IMR-90 (cell line): ENCODE measurements around the gene SSH2. TPM values are rescaled to one million over a fixed set of nuclear protein-coding genes. Genes with fewer than 3 reads are reported as not detected.

Experiments used
- ATAC-seq: fragments of 200-7000 bp; cut with Tn5 transposase; 2 replicates; pipeline ENCODE4 v1.9.1; 2020; ENCODE audit warnings: low read depth, mild to moderate bottlenecking, moderate library complexity
- BruUV-seq: library from RNA; stranded (reverse); fragments of 400-500 nt; replicated peaks from 2 replicates; lab custom pipeline; 2021; lab: Mats Ljungman, UMichigan
- CTCF ChIA-PET: fragments of 300-600 bp; formaldehyde crosslinking; extraction: SDS; loops from one replicate; lab custom pipeline; 2021; ENCODE audit warnings: antibody characterized with exemption; lab: Yijun Ruan, JAX
- POLR2A ChIA-PET: fragments of 300-600 bp; sonication (Branson Sonifier 250); formaldehyde crosslinking; loops from one replicate; lab custom pipeline; 2022; ENCODE audit warnings: antibody characterized with exemption; ENCODE audit not compliant: unreplicated experiment; lab: Charles Lee
- DNase-seq: peaks from one replicate; pipeline ENCODE4 v3.0.0; 2013
- H2AFZ ChIP-seq: replicated peaks from 2 replicates; pipeline ENCODE3; 2013; ENCODE audit warnings: low read length, mild to moderate bottlenecking; ENCODE audit not compliant: poor library complexity
- H2AK5ac ChIP-seq: 2 replicates; pipeline ENCODE4 v1.6.1; 2013; ENCODE audit warnings: low read depth, low read length, inconsistent platforms
- H2AK9ac ChIP-seq: replicated peaks from 2 replicates; pipeline ENCODE3; 2013; ENCODE audit warnings: mild to moderate bottlenecking, low read depth, low read length, moderate library complexity; ENCODE audit not compliant: poor library complexity
- H2BK120ac ChIP-seq: 2 replicates; pipeline ENCODE4 v1.6.1; 2013; ENCODE audit warnings: low read depth, low read length, inconsistent platforms
- H2BK15ac ChIP-seq: 3 replicates; pipeline ENCODE4 v1.6.1; 2013; ENCODE audit warnings: low read depth, low read length, inconsistent platforms
- H2BK20ac ChIP-seq: 2 replicates; pipeline ENCODE4 v1.6.1; 2013; ENCODE audit warnings: low read depth, mild to moderate bottlenecking, inconsistent platforms, low read length, moderate library complexity
- H2BK5ac ChIP-seq: 2 replicates; pipeline ENCODE4 v1.6.1; 2013; ENCODE audit warnings: mild to moderate bottlenecking, low read depth, low read length, inconsistent platforms; ENCODE audit not compliant: poor library complexity, severe bottlenecking
- H3K14ac ChIP-seq: replicated peaks from 2 replicates; pipeline ENCODE4 v1.6.1; 2013; ENCODE audit warnings: low read depth, low read length, inconsistent platforms
- H3K18ac ChIP-seq: 2 replicates; pipeline ENCODE4 v1.6.1; 2013; ENCODE audit warnings: low read depth, low read length, control low read depth
- H3K23ac ChIP-seq: 2 replicates; pipeline ENCODE4 v1.6.1; 2013; ENCODE audit warnings: low read depth, low read length, inconsistent platforms
- H3K27ac ChIP-seq: 2 replicates; pipeline ENCODE4 v1.5.1; 2013; ENCODE audit warnings: mild to moderate bottlenecking, control low read depth, low read length; ENCODE audit not compliant: insufficient read depth
- H3K27me3 ChIP-seq: 2 replicates; pipeline ENCODE4 v1.6.1; 2013; ENCODE audit warnings: low read length; ENCODE audit not compliant: control insufficient read depth, insufficient read depth
- H3K36me3 ChIP-seq: 2 replicates; pipeline ENCODE4 v1.6.1; 2013; ENCODE audit warnings: low read length, mixed read lengths; ENCODE audit not compliant: control insufficient read depth, insufficient read depth
- H3K4ac ChIP-seq: 2 replicates; pipeline ENCODE4 v1.6.1; 2013; ENCODE audit warnings: low read depth, low read length, inconsistent platforms
- H3K4me1 ChIP-seq: 2 replicates; pipeline ENCODE4 v1.6.1; 2013; ENCODE audit warnings: low read length, mixed read lengths; ENCODE audit not compliant: control insufficient read depth, insufficient read depth
- H3K4me2 ChIP-seq: 2 replicates; pipeline ENCODE4 v1.6.1; 2013; ENCODE audit warnings: low read depth, mild to moderate bottlenecking, control low read depth, low read length, moderate library complexity
- H3K4me3 ChIP-seq: 2 replicates; pipeline ENCODE4 v1.5.1; 2013; ENCODE audit warnings: low read depth, mild to moderate bottlenecking, control low read depth, low read length, moderate library complexity; ENCODE audit not compliant: insufficient read depth
- H3K56ac ChIP-seq: 2 replicates; pipeline ENCODE4 v1.6.1; 2013; ENCODE audit warnings: low read length, inconsistent platforms; ENCODE audit not compliant: insufficient read depth; ENCODE audit errors: extremely low read depth
- H3K79me1 ChIP-seq, 2 experiments: 2 replicates each; pipeline ENCODE4 v1.6.1; 2013; ENCODE audit warnings: low read length in 2 of 2, inconsistent platforms in 1 of 2, low read depth in 1 of 2
- H3K9ac ChIP-seq: 2 replicates; pipeline ENCODE4 v1.6.1; 2013; ENCODE audit warnings: low read depth, low read length, control low read depth
- H3K9me1 ChIP-seq: 2 replicates; pipeline ENCODE4 v1.6.1; 2013; ENCODE audit warnings: low read length, inconsistent platforms; ENCODE audit not compliant: insufficient read depth
- H3K9me3 ChIP-seq: 2 replicates; pipeline ENCODE4 v1.6.1; 2013; ENCODE audit warnings: low read length; ENCODE audit not compliant: control insufficient read depth, insufficient read depth
- H4K20me1 ChIP-seq: 2 replicates; pipeline ENCODE4 v1.6.1; 2013; ENCODE audit warnings: low read length, inconsistent platforms; ENCODE audit not compliant: insufficient read depth
- H4K5ac ChIP-seq: 2 replicates; pipeline ENCODE4 v1.6.1; 2013; ENCODE audit warnings: mild to moderate bottlenecking, low read depth, low read length, control low read depth
- H4K8ac ChIP-seq, 2 experiments: 2 replicates each; pipeline ENCODE4 v1.6.1; 2013; ENCODE audit warnings: low read depth in 2 of 2, low read length in 2 of 2, control low read depth in 1 of 2, inconsistent platforms in 1 of 2
- H4K91ac ChIP-seq: 2 replicates; pipeline ENCODE4 v1.6.1; 2013; ENCODE audit warnings: low read depth, low read length, inconsistent platforms; ENCODE audit not compliant: insufficient read depth
- BHLHE40 ChIP-seq: fragments of 150-350 bp; IDR thresholded peaks from 2 replicates; pipeline ENCODE4 v1.6.1; 2016; ENCODE audit warnings: mild to moderate bottlenecking, low read depth, low read length
- CEBPB ChIP-seq: IDR thresholded peaks from 2 replicates; pipeline ENCODE4 v1.6.1; 2012; ENCODE audit warnings: low read depth, low read length, improper control_type of control experiment
- CHD1 ChIP-seq: IDR thresholded peaks from 2 replicates; pipeline ENCODE4 v1.6.1; 2012; ENCODE audit warnings: low read depth, low read length, improper control_type of control experiment
- CTCF ChIP-seq: conservative IDR thresholded peaks from 2 replicates; pipeline ENCODE4 v1.5.1; 2012; ENCODE audit warnings: mild to moderate bottlenecking, low read depth, low read length, improper control_type of control experiment
- ELK1 ChIP-seq: fragments of 150-350 bp; IDR thresholded peaks from 2 replicates; pipeline ENCODE4 v1.6.1; 2016; ENCODE audit warnings: low read depth, mild to moderate bottlenecking, low read length, moderate library complexity, borderline replicate concordance
- FOS ChIP-seq: fragments of 150-350 bp; IDR thresholded peaks from 2 replicates; pipeline ENCODE4 v1.6.1; 2016; ENCODE audit warnings: low read depth, low read length
- MAFK ChIP-seq: IDR thresholded peaks from 2 replicates; pipeline ENCODE4 v1.6.1; 2012; ENCODE audit warnings: low read depth, low read length, improper control_type of control experiment
- MAZ ChIP-seq: IDR thresholded peaks from 2 replicates; pipeline ENCODE4 v1.6.1; 2012; ENCODE audit warnings: low read depth, mild to moderate bottlenecking, low read length, improper control_type of control experiment, moderate library complexity, borderline replicate concordance
- MXI1 ChIP-seq: IDR thresholded peaks from 2 replicates; pipeline ENCODE4 v1.6.1; 2012; ENCODE audit warnings: low read depth, mild to moderate bottlenecking, low read length, moderate library complexity, borderline replicate concordance
- NFE2L2 ChIP-seq: fragments of 150-350 bp; IDR thresholded peaks from 2 replicates; pipeline ENCODE4 v1.6.1; 2016; ENCODE audit warnings: low read depth, mild to moderate bottlenecking, low read length
- POLR2A ChIP-seq: IDR thresholded peaks from 2 replicates; pipeline ENCODE4 v1.6.1; 2012; ENCODE audit warnings: mild to moderate bottlenecking, low read depth, low read length
- RAD21 ChIP-seq: IDR thresholded peaks from 2 replicates; pipeline ENCODE4 v1.6.1; 2012; ENCODE audit warnings: low read length, improper control_type of control experiment
- RCOR1 ChIP-seq: IDR thresholded peaks from 2 replicates; pipeline ENCODE4 v1.6.1; 2012; ENCODE audit warnings: mild to moderate bottlenecking, low read length, improper control_type of control experiment; ENCODE audit not compliant: insufficient replicate concordance
- RFX5 ChIP-seq: IDR thresholded peaks from 2 replicates; pipeline ENCODE4 v1.8.0; 2012; ENCODE audit warnings: low read depth, mild to moderate bottlenecking, low read length, moderate library complexity
- SMC3 ChIP-seq: fragments of 150-350 bp; IDR thresholded peaks from 2 replicates; pipeline ENCODE4 v1.6.1; 2016; ENCODE audit warnings: low read depth, mild to moderate bottlenecking, antibody characterized with exemption, low read length, moderate library complexity
- USF2 ChIP-seq: fragments of 150-350 bp; IDR thresholded peaks from 2 replicates; pipeline ENCODE4 v1.6.1; 2017; ENCODE audit warnings: mild to moderate bottlenecking, antibody characterized with exemption, low read length, low read depth
- dilution Hi-C: fragments of 300-500 bp; cut with HindIII; formaldehyde crosslinking; loops from one replicate; pipeline ENCODE4 v1.14.3; 2018; ENCODE audit warnings: low sequenced_read_pairs; ENCODE audit not compliant: unreplicated experiment
- in situ Hi-C: fragments of 300-500 bp; cut with MboI; formaldehyde crosslinking; loops from 3 replicates; pipeline ENCODE4 v1.14.3; 2019; ENCODE audit warnings: low sequenced_read_pairs, inconsistent platforms, mixed read lengths
- intact Hi-C: fragments of 100-400 bp; cut with micrococcal nuclease; formaldehyde crosslinking; loops from 2 replicates; pipeline ENCODE4 v1.10.0; 2022
- polyA plus RNA-seq, 3 experiments: library from polyadenylated mRNA; depleted of rRNA; stranded (reverse); fragments of >200 nt; gene quantifications; 2 replicates each; pipeline ENCODE4 v1.2.3, GENCODE V29; 2012; ENCODE audit warnings: low replicate concordance in 1 of 3
- total RNA-seq: library from RNA; depleted of rRNA; stranded (reverse); fragments of >200 nt; gene quantifications from 2 replicates; pipeline ENCODE4 v1.2.3, GENCODE V29; 2012

SSH2 gene
- total and polyA plus RNA-seq, 2 of the 4 experiments (the other 2 are of a cell fraction) = 9.3 TPM

GRCh38 chr17:29619251-29619650 is 310.8 kb downstream of the SSH2 start:
- peak overlapping the region; percentile 15; the same call in 1 of the 2 replicates for H2AK5ac ChIP-seq
- DNase-seq (peak; percentile 36), ATAC-seq (no peak)
- no peaks in the 10 kb centered on the region; the same call in 1 of the 2 replicates for H3K27me3 ChIP-seq
- H3K4ac ChIP-seq = no peak overlapping the region
- 0 out of 2 replicates have a peak overlapping the region, but pooled peaks have one; percentile 15 for H3K14ac ChIP-seq
- no peak overlapping the region for H3K18ac ChIP-seq
- no peak overlapping the region for H4K5ac ChIP-seq
- no peak overlapping the region for H3K56ac ChIP-seq
- H3K23ac ChIP-seq = no peak overlapping the region
- H3K36me3 ChIP-seq = no peaks in the 10 kb centered on the region
- H3K4me3 ChIP-seq = no peak overlapping the region
- H3K79me1 ChIP-seq = peaks cover 0 to 22% of the 10 kb centered on the region in 2 experiments; a peak in 1 of 4 replicates
- intact Hi-C loops (no loop called here), in situ Hi-C loops (no loop called here), dilution Hi-C loops (no loop called here)
- no peaks in the 10 kb centered on the region for H3K9me3 ChIP-seq
- H3K9ac ChIP-seq = no peak overlapping the region
- H4K91ac ChIP-seq = no peak overlapping the region
- peaks cover 15% of the 10 kb centered on the region for H3K4me1 ChIP-seq
- peak overlapping the region; percentile 89 for H2AK9ac ChIP-seq
- H3K9me1 ChIP-seq = peaks cover 25% of the 10 kb centered on the region
- H3K4me2 ChIP-seq = no peak overlapping the region
- TF ChIP-seq CHD1 (no peak), MAFK (no peak), ELK1 (no peak), USF2 (no peak), FOS (no peak), POLR2A (no peak), NFE2L2 (no peak), RCOR1 (no peak), BHLHE40 (no peak), MXI1 (no peak), RFX5 (no peak), MAZ (no peak), CTCF (peak; percentile 50), RAD21 (peak; percentile 51), CEBPB (no peak), SMC3 (peak; percentile 38; the same call in 1 of the 2 replicates)
- H2BK20ac ChIP-seq = no peak overlapping the region
- BruUV-seq = no TSS peak
- peak overlapping the region; percentile 46 for H2AFZ ChIP-seq
- H2BK120ac ChIP-seq = no peak overlapping the region
- no peak overlapping the region for H4K8ac ChIP-seq
- H2BK15ac ChIP-seq = no peak overlapping the region
- H2BK5ac ChIP-seq = no peak overlapping the region
- no peak overlapping the region for H3K27ac ChIP-seq
- CTCF ChIA-PET = interaction anchor here (0.9 kb wide), 1 partner anchor 21 kb away, joined by 3 read pairs; no protein-coding TSS in a partner anchor
- POLR2A ChIA-PET = no interaction called here
- H4K20me1 ChIP-seq = peaks cover 9% of the 10 kb centered on the region; the same call in 1 of the 2 replicates
